Ovary (tissue), 9 donors: ENCODE results near the gene POLR1C. TPM values are rescaled to one million over a fixed set of nuclear protein-coding genes. Genes with fewer than 3 reads are reported as not detected.
"Not testable (repeated sequence)": the region's sequence is repeated elsewhere in the genome, so short reads cannot be mapped to it uniquely, and the experiment has no call there.

Experiments used
- DNase-seq, 5 donors: peaks; one replicate each; pipeline ENCODE4 v3.0.0-alpha.2; 2019 to 2020
- H3K27ac ChIP-seq, 2 donors: fragments of 200-600 bp; one replicate each; pipeline versions ENCODE4 v1.5.1 to v1.8.0; 2019 to 2022
- H3K27me3 ChIP-seq: fragments of 200-600 bp; one replicate; pipeline ENCODE4 v1.8.0; 2022
- H3K36me3 ChIP-seq: fragments of 200-600 bp; sonication (generic); one replicate; pipeline ENCODE4 v1.5.1; 2019
- H3K4me1 ChIP-seq: one replicate; pipeline ENCODE4 v1.8.1; 2013; ENCODE audit warnings: mild to moderate bottlenecking, moderate library complexity; ENCODE audit not compliant: insufficient read depth
- H3K4me3 ChIP-seq: fragments of 200-600 bp; sonication (generic); one replicate; pipeline ENCODE4 v1.5.1; 2017
- H3K9me3 ChIP-seq, 2 donors: fragments of 200-600 bp in 1 of 2; sonication (generic) in 1 of 2; one replicate each; pipeline versions ENCODE4 v1.5.1 to v1.8.1; 2013 to 2019; ENCODE audit warnings: mild to moderate bottlenecking in 1 of 2, moderate library complexity in 1 of 2
- CTCF ChIP-seq, 3 donors: fragments of 450-650 bp in 2 of 3; fragments of 200-600 bp in 1 of 3; IDR thresholded peaks; one replicate each; pipeline versions ENCODE4 v1.5.1 to v1.8.0; 2016 to 2022; ENCODE audit warnings: antibody characterized with exemption in 3 of 3, mild to moderate bottlenecking in 1 of 3
- EP300 ChIP-seq: sonication (generic); formaldehyde crosslinking; IDR thresholded peaks from one replicate; pipeline ENCODE4 v1.6.1; 2017; ENCODE audit warnings: antibody characterized with exemption
- POLR2A ChIP-seq: fragments of 450-650 bp; IDR thresholded peaks from one replicate; pipeline ENCODE4 v1.6.1; 2017; ENCODE audit warnings: antibody characterized with exemption, mild to moderate bottlenecking, moderate library complexity
- WGBS, 3 donors: extraction: QIAGEN DNeasy Blood & Tissue Kit in 1 of 3; methylation state at CpG; one replicate each; pipeline versions ENCODE4 v1.1.5 to v1.1.7; 2013 to 2017; 5-methylcytosine and 5-hydroxymethylcytosine counted together
- intact Hi-C, 4 donors: fragments of 100-400 bp; cut with DNase I; formaldehyde crosslinking; loops; one replicate each; pipeline versions ENCODE4 v1.11.0 to v1.15.1; 2022 to 2023
- polyA plus RNA-seq, 2 donors: library from polyadenylated mRNA; stranded (reverse); fragments of 200-250 nt in 1 of 2; fragments of 350-450 nt in 1 of 2; fragmentation: Illumina TruSeq in 1 of 2; extraction: RNeasy Lipid Tissue Mini Kit (QIAGEN cat#74804) in 1 of 2; gene quantifications; one replicate each; pipeline ENCODE4 v1.2.3, GENCODE V29; 2013 to 2014
- total RNA-seq, 7 donors: library from RNA; depleted of rRNA in 2 of 7; stranded (reverse); fragments of >200 nt in 2 of 7; fragmentation: NEBNext Ultra II Directional in 3 of 7; extraction: Animal tissue kit (Norgen Biotek cat#: 25700) in 3 of 7; gene quantifications; one replicate each; pipeline versions ENCODE4 v1.1.0 to v1.2.4, GENCODE V29; 2016 to 2023
- donor health status: DM: no; HTN: no; CAD: no; lungs with moderate emphysema.
- donor health status: DM: no; HTN: no; CAD: no.
- donor health status: Bipolar disorder and iron deficiency.
- donor health status: DM: yes; HTN: yes; CAD: no.
- donor health status: DM: no; HTN: no; CAD: no.
- donor health status: DM: yes; HTN: yes; CAD: no.

Gene POLR1C
- total and polyA plus RNA-seq, 9 donors: 18.1 to 48.6 (median 32.0) TPM

DNA sequence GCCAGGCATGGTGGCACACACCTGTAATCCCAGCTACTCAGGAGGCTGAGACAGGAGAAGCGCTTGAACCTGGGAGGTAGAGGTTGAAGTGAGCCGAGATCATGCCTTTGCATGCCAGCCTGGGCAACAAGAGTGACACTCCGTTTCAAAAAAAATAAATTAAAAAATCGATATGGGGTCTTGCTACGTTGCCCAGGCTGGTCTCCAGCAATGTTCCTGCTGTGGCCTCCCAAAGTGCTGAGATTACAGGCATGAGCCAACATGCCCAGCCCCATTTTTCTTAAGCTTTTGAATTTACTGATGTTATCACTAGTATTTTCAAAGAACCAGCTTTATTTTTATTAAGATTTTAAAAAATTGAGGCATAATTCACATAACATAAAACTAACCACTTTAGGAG lies 23.6 kb downstream of the POLR1C start:
- intact Hi-C loops: no loop called here
- no peaks in the 10 kb centered on the region for H3K27me3 ChIP-seq
- no peaks in the 10 kb centered on the region for H3K36me3 ChIP-seq
- TF ChIP-seq CTCF (IDR thresholded peaks at IDR 0.05): no peak
- TF ChIP-seq POLR2A: no peak
- TF ChIP-seq EP300: no peak
- no peaks in the 10 kb centered on the region for H3K9me3 ChIP-seq
- WGBS, 3 donors: 97 to 99% (median 98%) methylated on average over 5 of the region's 5 CpGs
- no peak overlapping the region for H3K4me3 ChIP-seq
- H3K27ac ChIP-seq: no peak overlapping the region
- DNase-seq: no peak
- no peaks in the 10 kb centered on the region for H3K4me1 ChIP-seq

- 92 to 97% (median 95%) methylated on average over 8 of the region's 8 CpGs for WGBS, 3 donors
- intact Hi-C loops: no loop called here
- Histone ChIP-seq H3K27ac (no peak overlapping the region), H3K4me3 (no peak overlapping the region), H3K27me3 (no peaks in the 10 kb centered on the region), H3K4me1 (no peaks in the 10 kb centered on the region), H3K36me3 (no peaks in the 10 kb centered on the region), H3K9me3 (no peaks in the 10 kb centered on the region)
- TF ChIP-seq CTCF (IDR thresholded peaks at IDR 0.05) (no peak), POLR2A (no peak), EP300 (no peak)
- no peak for DNase-seq
Observed at GRCh38 chr6:43541774-43542471, 25.0 kb downstream of the POLR1C start.

DNA sequence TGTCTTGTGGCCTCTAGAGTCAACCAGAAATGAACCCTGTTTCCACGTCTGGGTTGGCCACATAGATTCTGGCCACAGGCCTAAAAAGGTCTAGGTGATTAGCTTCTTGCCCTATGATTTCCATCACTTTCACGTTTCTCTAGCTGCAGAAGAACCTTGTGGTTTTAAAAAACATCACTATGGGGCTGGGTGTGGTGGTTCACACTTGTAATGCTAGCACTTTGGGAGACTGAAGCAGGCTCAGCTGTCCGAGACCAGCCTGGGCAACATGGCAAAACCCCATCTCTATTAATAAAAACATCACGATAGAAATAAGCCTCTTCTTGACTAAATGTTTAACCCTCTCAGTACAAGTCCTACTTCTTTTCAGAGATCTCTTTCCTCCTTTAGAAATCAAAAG lies 27.6 kb downstream of the POLR1C start:
- no peak overlapping the region for H3K4me3 ChIP-seq
- intact Hi-C loops: no loop called here
- no peaks in the 10 kb centered on the region for H3K9me3 ChIP-seq
- no peak overlapping the region for H3K27ac ChIP-seq
- WGBS, 3 donors: 54 to 64% (median 55%) methylated on average over 4 of the region's 4 CpGs
- H3K4me1 ChIP-seq: no peaks in the 10 kb centered on the region
- H3K36me3 ChIP-seq: no peaks in the 10 kb centered on the region
- DNase-seq: no peak
- TF ChIP-seq CTCF (IDR thresholded peaks at IDR 0.05): no peak
- no peak for TF ChIP-seq POLR2A
- no peak for TF ChIP-seq EP300
- no peaks in the 10 kb centered on the region for H3K27me3 ChIP-seq

DNA sequence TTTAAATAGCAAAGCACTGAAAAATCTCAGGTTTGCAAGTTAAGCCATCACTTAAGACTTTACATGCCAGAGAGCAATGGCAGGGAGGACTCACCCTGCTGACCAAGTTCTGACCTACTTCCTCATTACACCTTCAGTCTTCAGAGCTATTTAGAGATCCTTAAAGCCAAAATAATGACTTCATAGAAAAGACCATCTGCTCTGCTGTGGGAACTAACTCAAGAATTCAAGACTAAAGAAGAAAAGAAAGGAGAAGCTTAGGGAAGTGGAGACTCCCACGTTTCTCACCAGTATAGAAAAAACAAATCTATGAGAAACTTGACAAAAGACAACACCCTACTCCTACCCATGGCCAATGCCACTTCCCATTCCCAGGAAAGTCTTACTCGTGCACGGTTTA lies 30.3 kb downstream of the POLR1C start:
- 63 to 68% (median 63%) methylated on average over 3 of the region's 3 CpGs for WGBS, 3 donors
- H3K36me3 ChIP-seq: no peaks in the 10 kb centered on the region
- TF ChIP-seq POLR2A (no peak), EP300 (no peak), CTCF (IDR thresholded peaks at IDR 0.05) (no peak)

GRCh38 chr6:43557620-43558019 lies 40.7 kb downstream of the POLR1C start:
- intact Hi-C loops, H3K4me3 ChIP-seq, H3K4me1 ChIP-seq, H3K27ac ChIP-seq, H3K36me3 ChIP-seq, DNase-seq, H3K9me3 ChIP-seq, H3K27me3 ChIP-seq: not testable (repeated sequence)
- WGBS, 3 donors: 95 to 98% (median 97%) methylated on average over 7 of the region's 7 CpGs

More for the DNA sequence above, 30.3 kb downstream of the POLR1C start:
- no peak for DNase-seq
- intact Hi-C loops: loop anchor here in 1 of 4 donors (5.0 kb wide), 1 partner anchor 740 kb away; no protein-coding TSS in a partner anchor
- H3K27me3 ChIP-seq: no peaks in the 10 kb centered on the region
- no peak overlapping the region for H3K4me3 ChIP-seq
- H3K9me3 ChIP-seq: no peaks in the 10 kb centered on the region
- no peaks in the 10 kb centered on the region for H3K4me1 ChIP-seq
- H3K27ac ChIP-seq: no peak overlapping the region
